ENCODE results near the gene RAPGEF4.

- TF ChIP-seq CTCF (IDR thresholded peaks at IDR 0.05) (no peak), POLR2A (IDR thresholded peaks at IDR 0.05) (no peak)
Measured at GRCh38 chr2:173034143-173034542, 298.5 kb downstream of the RAPGEF4 start.
